ENCODE results near the gene SYPL1.
A peak's percentile ranks its signal among the peaks of the same experiment; 100 is the strongest.

SYPL1 gene

DNA sequence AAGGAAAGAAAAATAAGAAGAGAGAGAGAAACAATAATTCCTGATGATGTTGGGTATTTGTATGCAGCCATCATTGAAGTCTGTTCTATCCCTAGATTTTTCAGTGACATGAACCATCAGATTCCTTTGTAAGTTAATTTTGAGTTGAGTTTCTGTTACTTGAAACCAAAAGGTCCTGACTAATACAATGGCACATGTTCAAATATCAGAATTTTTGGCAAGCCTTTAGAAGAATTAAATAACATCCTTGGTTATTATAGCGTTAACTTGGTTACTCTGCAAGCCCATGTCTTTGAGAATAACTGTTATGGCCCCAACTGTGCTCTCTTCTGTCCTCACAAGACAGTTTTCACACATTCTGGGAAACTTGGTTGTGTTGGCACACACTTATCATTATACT is 66.5 kb downstream of the SYPL1 start:
- H3K36me3 ChIP-seq = no peaks in the 10 kb centered on the region
- no peaks in the 10 kb centered on the region for H3K9me3 ChIP-seq (ENCODE audit: severe bottlenecking)
- H3K4me3 ChIP-seq (ENCODE audit: low read depth, low read length) = no peak overlapping the region
- H3K27me3 ChIP-seq (ENCODE audit: insufficient read depth, low read depth, severe bottlenecking) = no peaks in the 10 kb centered on the region
- TF ChIP-seq, protein P1, sequence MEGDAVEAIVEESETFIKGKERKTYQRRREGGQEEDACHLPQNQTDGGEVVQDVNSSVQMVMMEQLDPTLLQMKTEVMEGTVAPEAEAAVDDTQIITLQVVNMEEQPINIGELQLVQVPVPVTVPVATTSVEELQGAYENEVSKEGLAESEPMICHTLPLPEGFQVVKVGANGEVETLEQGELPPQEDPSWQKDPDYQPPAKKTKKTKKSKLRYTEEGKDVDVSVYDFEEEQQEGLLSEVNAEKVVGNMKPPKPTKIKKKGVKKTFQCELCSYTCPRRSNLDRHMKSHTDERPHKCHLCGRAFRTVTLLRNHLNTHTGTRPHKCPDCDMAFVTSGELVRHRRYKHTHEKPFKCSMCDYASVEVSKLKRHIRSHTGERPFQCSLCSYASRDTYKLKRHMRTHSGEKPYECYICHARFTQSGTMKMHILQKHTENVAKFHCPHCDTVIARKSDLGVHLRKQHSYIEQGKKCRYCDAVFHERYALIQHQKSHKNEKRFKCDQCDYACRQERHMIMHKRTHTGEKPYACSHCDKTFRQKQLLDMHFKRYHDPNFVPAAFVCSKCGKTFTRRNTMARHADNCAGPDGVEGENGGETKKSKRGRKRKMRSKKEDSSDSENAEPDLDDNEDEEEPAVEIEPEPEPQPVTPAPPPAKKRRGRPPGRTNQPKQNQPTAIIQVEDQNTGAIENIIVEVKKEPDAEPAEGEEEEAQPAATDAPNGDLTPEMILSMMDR (IDR thresholded peaks at IDR 0.05; ENCODE audit: low read depth, low read length) = no peak
- H3K27ac ChIP-seq = no peak overlapping the region
- DNase-seq = no peak

DNA sequence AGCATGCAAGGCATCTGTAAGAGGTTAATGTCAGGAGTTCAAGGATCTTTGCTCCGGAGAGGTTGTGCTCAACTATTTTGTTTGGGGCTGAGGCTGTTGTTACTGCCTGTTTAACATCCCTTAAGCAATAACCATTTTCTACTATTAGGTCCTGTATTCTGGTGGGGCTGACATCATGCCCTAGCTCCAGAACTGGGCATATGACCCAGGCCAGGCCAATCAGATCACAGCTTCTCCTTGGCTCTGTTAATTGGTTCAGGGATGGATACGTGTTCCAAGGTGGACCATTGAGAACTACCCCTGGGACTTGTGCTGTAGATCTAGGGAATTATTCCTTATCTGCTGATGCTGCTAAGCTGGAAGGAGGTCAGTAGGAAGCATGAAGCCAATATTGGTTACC is 67.0 kb downstream of the SYPL1 start:
- DNase-seq = no peak
- no peaks in the 10 kb centered on the region for H3K36me3 ChIP-seq
- H3K4me3 ChIP-seq (ENCODE audit: low read depth, low read length) = no peak overlapping the region
- H3K9me3 ChIP-seq (ENCODE audit: severe bottlenecking) = no peaks in the 10 kb centered on the region
- H3K27ac ChIP-seq = no peak overlapping the region
- TF ChIP-seq, protein P1 (IDR thresholded peaks at IDR 0.05; ENCODE audit: low read depth, low read length) = no peak
- no peaks in the 10 kb centered on the region for H3K27me3 ChIP-seq (ENCODE audit: insufficient read depth, low read depth, severe bottlenecking)

DNA sequence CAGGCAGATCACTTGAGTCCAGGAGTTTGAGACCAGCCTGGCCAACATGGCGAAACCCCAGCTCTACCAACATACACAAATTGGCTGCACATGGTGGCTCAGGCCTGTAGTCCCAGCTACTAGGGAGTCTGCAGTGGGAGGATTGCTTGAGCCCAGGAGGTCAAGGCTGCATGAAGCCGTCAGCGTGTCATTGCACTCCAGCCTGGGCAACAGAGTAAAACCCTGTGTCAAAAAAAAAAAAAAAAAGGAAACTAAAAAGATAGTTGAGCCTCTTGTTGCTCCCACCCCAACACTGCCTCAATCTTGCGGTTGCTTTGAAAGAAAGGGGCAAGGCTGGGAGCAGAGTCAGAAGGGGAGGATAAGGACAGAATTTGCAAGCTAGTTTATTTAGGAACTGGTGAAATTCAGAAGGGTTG is 69.9 kb downstream of the SYPL1 start:
- Histone ChIP-seq H3K27ac (no peak overlapping the region), H3K36me3 (no peaks in the 10 kb centered on the region), H3K27me3 (ENCODE audit: insufficient read depth, low read depth, severe bottlenecking) (no peaks in the 10 kb centered on the region), H3K9me3 (ENCODE audit: severe bottlenecking) (no peaks in the 10 kb centered on the region), H3K4me3 (ENCODE audit: low read depth, low read length) (no peak overlapping the region)
- TF ChIP-seq, protein P1 (IDR thresholded peaks at IDR 0.05; ENCODE audit: low read depth, low read length) = no peak
- no peak for DNase-seq

DNA sequence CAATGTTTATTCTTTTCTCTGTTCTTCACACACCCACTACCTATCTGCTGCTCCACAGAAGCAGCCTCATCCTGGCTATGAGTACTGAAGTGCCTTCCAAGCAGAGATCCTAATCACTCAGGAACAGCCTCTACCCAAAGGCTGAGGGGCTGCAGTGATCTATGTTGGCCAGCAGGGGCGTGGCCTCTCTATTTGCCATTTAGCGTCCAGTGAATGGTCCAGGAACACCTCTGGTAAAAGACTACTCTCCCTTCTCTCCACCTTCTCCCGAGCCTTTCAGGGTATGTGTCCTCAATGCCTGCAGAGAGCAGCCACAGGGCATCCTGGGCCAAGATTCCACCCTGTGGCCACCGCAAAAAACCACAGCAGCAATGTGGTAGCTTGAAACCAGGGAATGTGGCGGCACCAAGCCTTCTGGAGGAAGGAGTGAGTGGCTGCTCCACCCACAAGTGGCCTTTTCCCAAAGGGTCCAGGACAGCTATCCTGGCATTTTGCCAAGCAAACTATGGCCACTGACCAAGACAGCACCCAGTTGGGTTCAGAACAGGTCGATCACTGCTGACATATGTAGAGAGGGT is 70.9 kb downstream of the SYPL1 start:
- H3K9me3 ChIP-seq (ENCODE audit: severe bottlenecking) = no peaks in the 10 kb centered on the region
- H3K27ac ChIP-seq = no peak overlapping the region
- TF ChIP-seq, protein P1 (IDR thresholded peaks at IDR 0.05; ENCODE audit: low read depth, low read length) = peak; percentile 92
- H3K4me3 ChIP-seq (ENCODE audit: low read depth, low read length) = no peak overlapping the region
- DNase-seq = peak; percentile 67
- H3K36me3 ChIP-seq = no peaks in the 10 kb centered on the region
- no peaks in the 10 kb centered on the region for H3K27me3 ChIP-seq (ENCODE audit: insufficient read depth, low read depth, severe bottlenecking)

Measured in WERI-Rb-1 (cell line).